ENCODE measurements around the gene PTH1R. TPM values are rescaled to one million over a fixed set of nuclear protein-coding genes. Genes with fewer than 3 reads are reported as not detected.

PTH1R gene
- total and polyA plus RNA-seq, 2 donors (not counting 1 experiment from before 2014, with no cell fraction given) = 0.67 to 4.3 TPM

- Histone ChIP-seq H3K79me2 (ENCODE audit: control insufficient read depth, insufficient read depth, low read length) (no peaks in the 10 kb centered on the region), H3K4me3 (replicated peaks in 1 of 4; ENCODE audit: control extremely low read depth in 1 of 4, insufficient read depth in 1 of 4, low read depth in 3 of 4, low read length in 4 of 4) (no peak overlapping the region), H3K27ac (ENCODE audit: insufficient read depth, low read length) (no peak overlapping the region), H3K4me1 (ENCODE audit: control insufficient read depth, extremely low read depth, insufficient read depth, low read length) (no peaks in the 10 kb centered on the region), H4K20me1 (ENCODE audit: control insufficient read depth, extremely low read depth, insufficient read depth, low read length) (no peaks in the 10 kb centered on the region), H3K9ac (ENCODE audit: insufficient read depth, low read length) (no peak overlapping the region), H3K4me2 (ENCODE audit: extremely low read depth, insufficient read depth, low read length) (no peak overlapping the region), H2AFZ (ENCODE audit: low read length) (no peak overlapping the region), H3K36me3 (ENCODE audit: control insufficient read depth, insufficient read depth, low read length) (no peaks in the 10 kb centered on the region), H3K9me3 (ENCODE audit: control insufficient read depth, insufficient read depth, low read depth, low read length) (no peaks in the 10 kb centered on the region), H3K27me3 (ENCODE audit: control insufficient read depth, insufficient read depth, low read length) (no peaks in the 10 kb centered on the region)
- TF ChIP-seq, protein P1, sequence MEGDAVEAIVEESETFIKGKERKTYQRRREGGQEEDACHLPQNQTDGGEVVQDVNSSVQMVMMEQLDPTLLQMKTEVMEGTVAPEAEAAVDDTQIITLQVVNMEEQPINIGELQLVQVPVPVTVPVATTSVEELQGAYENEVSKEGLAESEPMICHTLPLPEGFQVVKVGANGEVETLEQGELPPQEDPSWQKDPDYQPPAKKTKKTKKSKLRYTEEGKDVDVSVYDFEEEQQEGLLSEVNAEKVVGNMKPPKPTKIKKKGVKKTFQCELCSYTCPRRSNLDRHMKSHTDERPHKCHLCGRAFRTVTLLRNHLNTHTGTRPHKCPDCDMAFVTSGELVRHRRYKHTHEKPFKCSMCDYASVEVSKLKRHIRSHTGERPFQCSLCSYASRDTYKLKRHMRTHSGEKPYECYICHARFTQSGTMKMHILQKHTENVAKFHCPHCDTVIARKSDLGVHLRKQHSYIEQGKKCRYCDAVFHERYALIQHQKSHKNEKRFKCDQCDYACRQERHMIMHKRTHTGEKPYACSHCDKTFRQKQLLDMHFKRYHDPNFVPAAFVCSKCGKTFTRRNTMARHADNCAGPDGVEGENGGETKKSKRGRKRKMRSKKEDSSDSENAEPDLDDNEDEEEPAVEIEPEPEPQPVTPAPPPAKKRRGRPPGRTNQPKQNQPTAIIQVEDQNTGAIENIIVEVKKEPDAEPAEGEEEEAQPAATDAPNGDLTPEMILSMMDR (conservative IDR thresholded peaks at IDR 0.05 in 1 of 2, IDR thresholded peaks at IDR 0.05 in 1 of 2; ENCODE audit: low read depth in 1 of 2, low read length in 2 of 2) = no peak
- TF ChIP-seq EZH2 (IDR thresholded peaks at IDR 0.05; ENCODE audit: low read length, missing control alignments) = no peak
- no peak for DNase-seq (ENCODE audit: low read depth in 2 of 2)
Measured at GRCh38 chr3:46900007-46900292, 22.4 kb downstream of the PTH1R start.

DNA sequence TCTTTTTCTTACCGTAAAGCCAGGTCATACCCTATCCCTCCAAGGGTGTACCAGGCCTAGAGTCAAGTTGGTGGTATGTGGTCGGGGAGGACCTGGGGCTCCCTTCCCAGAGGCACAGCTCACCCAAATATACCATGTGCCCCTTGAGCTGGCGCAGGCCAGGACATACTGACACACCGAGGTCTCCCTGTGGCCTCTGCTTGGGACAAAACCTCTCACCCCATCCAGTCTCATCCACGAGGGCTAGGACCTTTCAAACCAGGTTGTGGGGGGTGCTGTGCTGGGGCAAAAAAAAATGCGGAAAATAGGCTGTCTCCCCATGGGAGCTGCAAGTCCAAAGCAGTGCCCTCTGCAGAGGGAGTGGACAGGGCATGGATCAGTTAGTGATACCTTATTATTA lies 22.8 kb downstream of the PTH1R start:
- DNase-seq (ENCODE audit: low read depth in 2 of 2) = no peak
- H3K4me3 ChIP-seq (replicated peaks in 1 of 4; ENCODE audit: control extremely low read depth in 1 of 4, insufficient read depth in 1 of 4, low read depth in 3 of 4, low read length in 4 of 4) = no peak overlapping the region
- no peaks in the 10 kb centered on the region for H3K4me1 ChIP-seq (ENCODE audit: control insufficient read depth, extremely low read depth, insufficient read depth, low read length)
- no peak overlapping the region for H3K4me2 ChIP-seq (ENCODE audit: extremely low read depth, insufficient read depth, low read length)
- H4K20me1 ChIP-seq (ENCODE audit: control insufficient read depth, extremely low read depth, insufficient read depth, low read length) = no peaks in the 10 kb centered on the region
- H2AFZ ChIP-seq (ENCODE audit: low read length) = no peak overlapping the region
- H3K27ac ChIP-seq (ENCODE audit: insufficient read depth, low read length) = no peak overlapping the region
- H3K9me3 ChIP-seq (ENCODE audit: control insufficient read depth, insufficient read depth, low read depth, low read length) = no peaks in the 10 kb centered on the region
- H3K9ac ChIP-seq (ENCODE audit: insufficient read depth, low read length) = no peak overlapping the region
- H3K36me3 ChIP-seq (ENCODE audit: control insufficient read depth, insufficient read depth, low read length) = no peaks in the 10 kb centered on the region
- no peaks in the 10 kb centered on the region for H3K27me3 ChIP-seq (ENCODE audit: control insufficient read depth, insufficient read depth, low read length)
- TF ChIP-seq, protein P1 (conservative IDR thresholded peaks at IDR 0.05 in 1 of 2, IDR thresholded peaks at IDR 0.05 in 1 of 2; ENCODE audit: low read depth in 1 of 2, low read length in 2 of 2) = no peak
- TF ChIP-seq EZH2 (IDR thresholded peaks at IDR 0.05; ENCODE audit: low read length, missing control alignments) = no peak
- H3K79me2 ChIP-seq (ENCODE audit: control insufficient read depth, insufficient read depth, low read length) = no peaks in the 10 kb centered on the region

DNA sequence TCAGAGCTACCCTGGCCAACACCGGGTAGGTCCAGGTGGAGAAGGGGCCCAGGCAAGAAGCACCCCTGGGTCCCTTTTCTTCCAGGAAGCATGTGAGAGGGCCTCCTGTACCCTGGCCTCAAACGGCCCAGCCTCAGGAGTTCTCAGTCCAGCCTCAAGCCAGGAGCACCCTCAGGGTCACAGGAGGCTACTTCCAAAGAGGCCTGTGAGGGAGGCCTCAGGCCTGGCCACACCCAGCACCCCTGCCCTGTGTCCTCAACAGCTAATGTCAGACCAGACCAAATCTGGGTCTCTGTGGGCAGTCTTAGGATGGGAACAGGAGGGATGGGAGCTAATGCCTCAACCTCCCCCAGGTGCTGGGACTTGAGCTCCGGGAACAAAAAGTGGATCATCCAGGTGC lies 23.5 kb downstream of the PTH1R start:
- H3K36me3 ChIP-seq (ENCODE audit: control insufficient read depth, insufficient read depth, low read length) = no peaks in the 10 kb centered on the region
- H3K4me3 ChIP-seq (replicated peaks in 1 of 4; ENCODE audit: control extremely low read depth in 1 of 4, insufficient read depth in 1 of 4, low read depth in 3 of 4, low read length in 4 of 4) = no peak overlapping the region
- TF ChIP-seq, protein P1 (conservative IDR thresholded peaks at IDR 0.05 in 1 of 2, IDR thresholded peaks at IDR 0.05 in 1 of 2; ENCODE audit: low read depth in 1 of 2, low read length in 2 of 2) = no peak
- no peak for TF ChIP-seq EZH2 (IDR thresholded peaks at IDR 0.05; ENCODE audit: low read length, missing control alignments)
- no peak overlapping the region for H3K9ac ChIP-seq (ENCODE audit: insufficient read depth, low read length)
- no peak overlapping the region for H3K27ac ChIP-seq (ENCODE audit: insufficient read depth, low read length)
- no peaks in the 10 kb centered on the region for H3K4me1 ChIP-seq (ENCODE audit: control insufficient read depth, extremely low read depth, insufficient read depth, low read length)
- H3K79me2 ChIP-seq (ENCODE audit: control insufficient read depth, insufficient read depth, low read length) = no peaks in the 10 kb centered on the region
- H3K9me3 ChIP-seq (ENCODE audit: control insufficient read depth, insufficient read depth, low read depth, low read length) = no peaks in the 10 kb centered on the region
- no peak overlapping the region for H3K4me2 ChIP-seq (ENCODE audit: extremely low read depth, insufficient read depth, low read length)
- no peak overlapping the region for H2AFZ ChIP-seq (ENCODE audit: low read length)
- no peaks in the 10 kb centered on the region for H4K20me1 ChIP-seq (ENCODE audit: control insufficient read depth, extremely low read depth, insufficient read depth, low read length)
- H3K27me3 ChIP-seq (ENCODE audit: control insufficient read depth, insufficient read depth, low read length) = no peaks in the 10 kb centered on the region
- no peak for DNase-seq (ENCODE audit: low read depth in 2 of 2)
